ENCODE data around the gene PRR15. TPM values are rescaled to one million over a fixed set of nuclear protein-coding genes. Genes with fewer than 3 reads are reported as not detected.

The PRR15 gene
- total RNA-seq, 1 donor from 2014 or later = not detected

GRCh38 chr7:29609162-29610037, 45.8 kb downstream of the PRR15 start:
- H3K27ac ChIP-seq = no peak overlapping the region
- intact Hi-C loops (cut with DNase I) = no loop called here
- no peak for DNase-seq (ENCODE audit: low spot score in 2 of 2)
- peak in 2 of 3 experiments; percentile 27 to 47 for TF ChIP-seq CTCF (IDR thresholded peaks at IDR 0.05)
- H3K4me3 ChIP-seq = no peak overlapping the region
- H3K4me1 ChIP-seq = no peaks in the 10 kb centered on the region
- no peaks in the 10 kb centered on the region for H3K27me3 ChIP-seq
- no peaks in the 10 kb centered on the region for H3K9me3 ChIP-seq
- no peaks in the 10 kb centered on the region for H3K36me3 ChIP-seq

- no peak for DNase-seq (ENCODE audit: low spot score in 2 of 2)
- no peaks in the 10 kb centered on the region for H3K4me1 ChIP-seq
Observed at GRCh38 chr7:29610086-29610485, 46.5 kb downstream of the PRR15 start.

GRCh38 chr7:29611941-29612544, 48.4 kb downstream of the PRR15 start:
- Histone ChIP-seq H3K36me3 (no peaks in the 10 kb centered on the region), H3K4me1 (no peaks in the 10 kb centered on the region), H3K4me3 (no peak overlapping the region), H3K27me3 (no peaks in the 10 kb centered on the region), H3K27ac (no peak overlapping the region), H3K9me3 (no peaks in the 10 kb centered on the region)
- no peak for DNase-seq (ENCODE audit: low spot score in 2 of 2)
- no peak for TF ChIP-seq CTCF (IDR thresholded peaks at IDR 0.05)
- intact Hi-C loops (cut with DNase I) = no loop called here

More at GRCh38 chr7:29610086-29610485, 46.5 kb downstream of the PRR15 start:
- intact Hi-C loops (cut with DNase I) = no loop called here
- Histone ChIP-seq H3K36me3 (no peaks in the 10 kb centered on the region), H3K4me3 (no peak overlapping the region), H3K27me3 (no peaks in the 10 kb centered on the region), H3K27ac (no peak overlapping the region), H3K9me3 (no peaks in the 10 kb centered on the region)
- TF ChIP-seq CTCF (IDR thresholded peaks at IDR 0.05) = no peak

- no peaks in the 10 kb centered on the region for H3K36me3 ChIP-seq
- H3K4me3 ChIP-seq = no peak overlapping the region
- intact Hi-C loops (cut with DNase I) = no loop called here
- no peaks in the 10 kb centered on the region for H3K9me3 ChIP-seq
- no peaks in the 10 kb centered on the region for H3K27me3 ChIP-seq
- no peaks in the 10 kb centered on the region for H3K4me1 ChIP-seq
- no peak for TF ChIP-seq CTCF (IDR thresholded peaks at IDR 0.05)
- DNase-seq (ENCODE audit: low spot score in 2 of 2) = no peak
- no peak overlapping the region for H3K27ac ChIP-seq
Observed at GRCh38 chr7:29612596-29612995, 49.0 kb downstream of the PRR15 start.

DNA sequence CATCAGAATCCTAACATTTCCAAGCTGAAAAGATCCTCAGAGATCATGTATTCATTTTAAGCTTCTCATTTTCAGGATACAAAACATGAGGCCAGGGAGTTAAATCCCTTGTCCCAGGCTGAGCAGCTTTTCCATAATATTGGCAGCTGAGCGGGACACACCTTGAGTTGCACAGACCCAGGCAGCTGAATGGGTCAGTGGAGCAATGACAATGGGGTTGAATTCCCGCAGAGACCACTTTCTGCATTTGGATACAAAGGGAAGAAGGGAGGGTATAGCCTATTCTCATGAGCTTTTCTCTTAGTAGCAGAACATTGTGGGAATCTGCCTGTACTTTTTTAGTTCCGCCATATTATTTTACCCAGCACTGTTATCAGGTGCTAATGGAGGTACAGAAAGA, 49.5 kb downstream of the PRR15 start:
- H3K4me1 ChIP-seq = no peaks in the 10 kb centered on the region
- no peaks in the 10 kb centered on the region for H3K36me3 ChIP-seq
- intact Hi-C loops (cut with DNase I) = no loop called here
- no peak for TF ChIP-seq CTCF (IDR thresholded peaks at IDR 0.05)
- DNase-seq (ENCODE audit: low spot score in 2 of 2) = no peak
- H3K27ac ChIP-seq = no peak overlapping the region
- no peak overlapping the region for H3K4me3 ChIP-seq
- no peaks in the 10 kb centered on the region for H3K9me3 ChIP-seq
- no peaks in the 10 kb centered on the region for H3K27me3 ChIP-seq

Data from ascending aorta (tissue), 2 donors.